HepG2 (cell line): ENCODE data around the gene TARM1. TPM values are rescaled to one million over a fixed set of nuclear protein-coding genes. Genes with fewer than 3 reads are reported as not detected.
A peak's percentile ranks its signal among the peaks of the same experiment; 100 is the strongest.

Source experiments
- ATAC-seq: fragments of 200-7000 bp; cut with Tn5 transposase; 3 replicates; pipeline ENCODE4 v1.9.1; 2020; ENCODE audit warnings: mild to moderate bottlenecking, moderate library complexity
- BruUV-seq: library from RNA; stranded (reverse); fragments of 400-500 nt; replicated peaks from 2 replicates; lab custom pipeline; 2021; lab: Mats Ljungman, UMichigan
- CTCF ChIA-PET: fragments of 300-600 bp; formaldehyde crosslinking; extraction: SDS; loops from one replicate; lab custom pipeline; 2021; ENCODE audit warnings: low total read pairs, inconsistent platforms, low intra/inter-chr PET ratio; lab: Yijun Ruan, JAX
- POLR2A ChIA-PET: fragments of 350-600 bp; sonication (Branson Sonifier 250); formaldehyde crosslinking; loops from one replicate; lab custom pipeline; 2020; ENCODE audit warnings: antibody characterized with exemption, inconsistent platforms; lab: Yijun Ruan, JAX
- DNase-seq: peaks from one replicate; pipeline ENCODE4 v3.0.0-alpha.2; 2015; ENCODE audit warnings: low spot score
- FAIRE-seq: peaks from 3 replicates; lab custom pipeline; 2011; peaks lifted over from hg19 to GRCh38; lab: Jason Lieb, UNC
- H2AFZ ChIP-seq: one replicate; pipeline ENCODE4 v1.6.1; 2011; ENCODE audit warnings: low read length, inconsistent platforms
- H3K27ac ChIP-seq: fragments of 300-600 bp; 3 replicates; pipeline ENCODE4 v1.8.0; 2011; ENCODE audit warnings: mixed run types, mild to moderate bottlenecking, mixed read lengths, low read length, inconsistent platforms; ENCODE audit not compliant: insufficient read depth; ENCODE audit errors: extremely low read length
- H3K27me3 ChIP-seq, 2 experiments: fragments of 200-600 bp in 1 of 2; 2 replicates in 1 of 2; 3 replicates in 1 of 2; pipeline versions ENCODE4 v1.6.0 to v1.8.0; 2011; ENCODE audit warnings: low read length in 2 of 2, mild to moderate bottlenecking in 2 of 2, moderate library complexity in 2 of 2, inconsistent platforms in 1 of 2; ENCODE audit not compliant: insufficient read depth in 2 of 2, control insufficient read depth in 1 of 2
- H3K36me3 ChIP-seq, 2 experiments: fragments of 200-600 bp in 1 of 2; replicated peaks in 1 of 2; 2 replicates in 1 of 2; 3 replicates in 1 of 2; pipeline versions ENCODE4 v1.5.1 to v1.8.0; 2011; ENCODE audit warnings: low read length in 2 of 2, inconsistent platforms in 1 of 2; ENCODE audit not compliant: insufficient read depth in 2 of 2, control insufficient read depth in 1 of 2
- H3K4me1 ChIP-seq: 2 replicates; pipeline ENCODE4 v1.5.1; 2012; ENCODE audit warnings: low read length, inconsistent platforms; ENCODE audit not compliant: insufficient read depth
- H3K4me2 ChIP-seq: 2 replicates; pipeline ENCODE4 v1.6.0; 2011; ENCODE audit warnings: low read depth, low read length, inconsistent platforms
- H3K4me3 ChIP-seq, 3 experiments: fragments of 200-600 bp in 1 of 3; sonication (generic), shearing (Covaris generic) in 1 of 3; replicated peaks in 1 of 3; 2 replicates each; pipeline ENCODE4 v1.5.1; 2011 to 2016; ENCODE audit warnings: low read length in 3 of 3, inconsistent platforms in 2 of 3, low read depth in 2 of 3, mild to moderate bottlenecking in 2 of 3, control low read depth in 1 of 3, mixed read lengths in 1 of 3; ENCODE audit not compliant: insufficient read depth in 1 of 3
- H3K79me2 ChIP-seq: one replicate; pipeline ENCODE4 v1.6.1; 2011; ENCODE audit warnings: low read length, inconsistent platforms; ENCODE audit not compliant: insufficient read depth
- H3K9ac ChIP-seq: 2 replicates; pipeline ENCODE4 v1.6.0; 2011; ENCODE audit warnings: mild to moderate bottlenecking, low read depth, low read length, inconsistent platforms; ENCODE audit not compliant: insufficient read depth
- H3K9me3 ChIP-seq: 2 replicates; pipeline ENCODE4 v1.5.1; 2012; ENCODE audit warnings: mild to moderate bottlenecking, low read length
- H4K20me1 ChIP-seq: 2 replicates; pipeline ENCODE4 v1.6.0; 2011; ENCODE audit warnings: inconsistent platforms, mild to moderate bottlenecking, low read length, moderate library complexity; ENCODE audit not compliant: insufficient read depth
- AGO2 ChIP-seq: fragments of 200-400 bp; formaldehyde crosslinking; optimal IDR thresholded peaks from 2 replicates; pipeline ENCODE3; 2017; ENCODE audit warnings: mild to moderate bottlenecking, low read depth, low read length, moderate library complexity
- KAT2B ChIP-seq: fragments of 150-350 bp; IDR thresholded peaks from 2 replicates; pipeline ENCODE4 v1.6.1; 2014; ENCODE audit warnings: low read depth, low read length, borderline replicate concordance
- MED8 ChIP-seq: sonication (generic); formaldehyde crosslinking; IDR thresholded peaks from 2 replicates; pipeline ENCODE4 v1.8.1; 2023; ENCODE audit warnings: mild to moderate bottlenecking, missing genetic modification reagents; ENCODE audit not compliant: insufficient replicate concordance
- MEIS2 ChIP-seq: sonication (generic); formaldehyde crosslinking; IDR thresholded peaks from 2 replicates; pipeline ENCODE4 v1.9.0; 2021; ENCODE audit warnings: mild to moderate bottlenecking, missing genetic modification reagents
- NR3C1 ChIP-seq: sonication (generic); formaldehyde crosslinking; IDR thresholded peaks from 2 replicates; pipeline ENCODE4 v1.4.0; 2020; ENCODE audit warnings: missing genetic modification reagents
- RBFOX2 ChIP-seq: fragments of 200-400 bp; formaldehyde crosslinking; IDR thresholded peaks from 2 replicates; pipeline ENCODE4 v1.6.1; 2017; ENCODE audit warnings: low read depth, mild to moderate bottlenecking, low read length
- RXRB ChIP-seq: IDR thresholded peaks from 2 replicates; pipeline ENCODE4 v1.6.1; 2016; ENCODE audit warnings: borderline replicate concordance, missing genetic modification reagents, missing compliant biosample characterization
- SP2 ChIP-seq: sonication (generic); formaldehyde crosslinking; IDR thresholded peaks from 2 replicates; pipeline ENCODE4 v1.5.1; 2020; ENCODE audit warnings: mild to moderate bottlenecking, missing genetic modification reagents
- ZNF782 ChIP-seq: sonication (generic); formaldehyde crosslinking; IDR thresholded peaks from 2 replicates; pipeline ENCODE4 v1.4.0; 2020; ENCODE audit warnings: missing genetic modification reagents, mild to moderate bottlenecking, borderline replicate concordance
- WGBS: methylation state at CpG from one replicate; pipeline ENCODE4 v1.1.6; 2017; ENCODE audit warnings: low lambda C conversion rate; 5-methylcytosine and 5-hydroxymethylcytosine counted together
- in situ Hi-C: cut with HindIII; loops from 2 replicates; pipeline ENCODE4 v1.10.0; 2017; ENCODE audit warnings: low pct_unique_long_range_greater_than_20kb; ENCODE audit not compliant: extremely low pct_ligation_motif_present
- intact Hi-C: fragments of 100-400 bp; cut with micrococcal nuclease; formaldehyde crosslinking; loops from one replicate; pipeline ENCODE4 v1.10.0; 2022; ENCODE audit not compliant: unreplicated experiment
- polyA plus RNA-seq, 8 experiments: library from polyadenylated mRNA; depleted of rRNA in 3 of 8; stranded (reverse) in 7 of 8; unstranded in 1 of 8; fragments of >200 nt; fragmentation: Illumina TruSeq in 4 of 8; extraction: Trizol in 4 of 8; gene quantifications; 2 replicates each; pipeline versions ENCODE4 v1.2.1 to v1.2.3, GENCODE V29; 2011 to 2016; ENCODE audit warnings: low read depth in 4 of 8, missing spikeins in 1 of 8, mixed read lengths in 1 of 8; ENCODE audit not compliant: insufficient read depth in 1 of 8
- total RNA-seq, 5 experiments: library from RNA; depleted of rRNA; stranded (reverse); fragments of >200 nt; fragmentation: Illumina TruSeq; extraction: Trizol; gene quantifications; 2 replicates each; pipeline ENCODE4 v1.2.3, GENCODE V29; 2016; ENCODE audit warnings: low read depth in 1 of 5
- TF ChIP-seq, protein P1 (sequence below): sonication (generic); formaldehyde crosslinking; IDR thresholded peaks from 2 replicates; pipeline ENCODE4 v1.5.0; 2020; ENCODE audit warnings: mild to moderate bottlenecking, missing genetic modification reagents
- TF ChIP-seq, protein P2 (sequence below): sonication (generic); formaldehyde crosslinking; IDR thresholded peaks from 2 replicates; pipeline ENCODE4 v1.8.1; 2023; ENCODE audit warnings: mild to moderate bottlenecking, moderate library complexity, missing genetic modification reagents
- TF ChIP-seq, protein P3 (sequence below): sonication (generic); formaldehyde crosslinking; IDR thresholded peaks from 2 replicates; pipeline ENCODE4 v1.8.1; 2023; ENCODE audit warnings: missing genetic modification reagents, mild to moderate bottlenecking, borderline replicate concordance
- TF ChIP-seq, protein P4 (sequence below): sonication (generic); formaldehyde crosslinking; IDR thresholded peaks from 2 replicates; pipeline ENCODE4 v1.8.0; 2022; ENCODE audit warnings: mild to moderate bottlenecking, missing genetic modification reagents, moderate library complexity

Gene TARM1
- total and polyA plus RNA-seq, 2 of the 13 experiments (the other 11 are each of a cell fraction or from before 2014, with no cell fraction given) = not detected

DNA sequence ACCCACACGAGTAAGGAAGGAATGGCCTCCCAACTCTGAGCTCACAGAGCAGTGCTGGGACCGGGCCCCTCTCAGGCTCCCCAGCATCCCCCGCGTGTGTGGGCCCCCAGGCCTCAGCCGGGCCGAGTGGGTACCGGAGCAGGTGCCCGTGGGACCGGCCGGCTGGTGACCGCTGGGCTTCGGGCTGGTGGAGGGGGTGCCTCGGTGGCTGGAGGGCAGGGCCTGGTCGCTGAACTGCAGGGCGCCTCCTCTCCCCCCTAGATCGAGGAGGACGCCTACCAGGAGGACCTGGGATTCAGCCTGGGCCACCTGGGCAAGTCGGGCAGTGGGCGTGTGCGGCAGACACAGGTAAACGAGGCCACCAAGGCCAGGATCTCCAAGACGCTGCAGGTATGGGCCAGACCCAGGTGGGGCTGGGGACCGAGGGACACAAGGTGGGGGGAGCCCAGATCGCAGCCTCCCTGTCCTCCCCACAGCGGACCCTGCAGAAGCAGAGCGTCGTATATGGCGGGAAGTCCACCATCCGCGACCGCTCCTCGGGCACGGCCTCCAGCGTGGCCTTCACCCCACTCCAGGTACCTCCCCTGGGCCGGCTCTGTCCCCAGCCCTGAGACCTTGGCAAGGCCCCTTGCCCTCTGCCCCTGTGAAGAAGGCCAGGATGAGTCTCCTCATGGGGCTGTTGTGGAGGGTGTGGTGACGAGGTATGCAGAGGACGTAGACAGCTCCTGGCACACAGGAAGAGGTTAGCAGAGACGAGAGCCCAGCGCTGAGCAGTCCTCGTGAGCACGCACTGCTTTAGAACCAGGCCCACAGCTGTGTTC is 47.8 kb upstream of the TARM1 start:
- H3K79me2 ChIP-seq = no peaks in the 10 kb centered on the region
- no TSS peak for BruUV-seq
- no peaks in the 10 kb centered on the region for H4K20me1 ChIP-seq
- no peak overlapping the region for H3K4me2 ChIP-seq
- H3K4me1 ChIP-seq = no peaks in the 10 kb centered on the region
- peaks cover 12 to 46% of the 10 kb centered on the region in 2 experiments; a peak in 4 of 5 replicates for H3K36me3 ChIP-seq
- ChIA-PET CTCF (no interaction called here), POLR2A (no interaction called here)
- WGBS = 96% methylated on average over 25 of the region's 41 CpGs
- in situ Hi-C loops = no loop called here
- peaks cover 5% of the 10 kb centered on the region for H3K9me3 ChIP-seq
- ATAC-seq (no peak), DNase-seq (no peak), FAIRE-seq (no peak)
- intact Hi-C loops = no loop called here
- no peak overlapping the region for H2AFZ ChIP-seq
- peak; percentile 32; the same call in 1 of the 2 replicates for TF ChIP-seq RBFOX2
- TF ChIP-seq AGO2 = peak; percentile 9
- no peak for TF ChIP-seq RXRB
- TF ChIP-seq, protein P1, sequence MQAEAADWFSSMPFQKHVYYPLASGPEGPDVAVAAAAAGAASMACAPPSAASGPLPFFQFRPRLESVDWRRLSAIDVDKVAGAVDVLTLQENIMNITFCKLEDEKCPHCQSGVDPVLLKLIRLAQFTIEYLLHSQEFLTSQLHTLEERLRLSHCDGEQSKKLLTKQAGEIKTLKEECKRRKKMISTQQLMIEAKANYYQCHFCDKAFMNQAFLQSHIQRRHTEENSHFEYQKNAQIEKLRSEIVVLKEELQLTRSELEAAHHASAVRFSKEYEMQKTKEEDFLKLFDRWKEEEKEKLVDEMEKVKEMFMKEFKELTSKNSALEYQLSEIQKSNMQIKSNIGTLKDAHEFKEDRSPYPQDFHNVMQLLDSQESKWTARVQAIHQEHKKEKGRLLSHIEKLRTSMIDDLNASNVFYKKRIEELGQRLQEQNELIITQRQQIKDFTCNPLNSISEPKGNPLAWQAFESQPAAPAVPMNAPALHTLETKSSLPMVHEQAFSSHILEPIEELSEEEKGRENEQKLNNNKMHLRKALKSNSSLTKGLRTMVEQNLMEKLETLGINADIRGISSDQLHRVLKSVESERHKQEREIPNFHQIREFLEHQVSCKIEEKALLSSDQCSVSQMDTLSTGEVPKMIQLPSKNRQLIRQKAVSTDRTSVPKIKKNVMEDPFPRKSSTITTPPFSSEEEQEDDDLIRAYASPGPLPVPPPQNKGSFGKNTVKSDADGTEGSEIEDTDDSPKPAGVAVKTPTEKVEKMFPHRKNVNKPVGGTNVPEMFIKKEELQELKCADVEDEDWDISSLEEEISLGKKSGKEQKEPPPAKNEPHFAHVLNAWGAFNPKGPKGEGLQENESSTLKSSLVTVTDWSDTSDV (CRISPR knock-in tag) = no peak
- no peaks in the 10 kb centered on the region for H3K27me3 ChIP-seq
- H3K27ac ChIP-seq = no peak overlapping the region
- H3K4me3 ChIP-seq = no peak overlapping the region
- H3K9ac ChIP-seq = no peak overlapping the region

DNA sequence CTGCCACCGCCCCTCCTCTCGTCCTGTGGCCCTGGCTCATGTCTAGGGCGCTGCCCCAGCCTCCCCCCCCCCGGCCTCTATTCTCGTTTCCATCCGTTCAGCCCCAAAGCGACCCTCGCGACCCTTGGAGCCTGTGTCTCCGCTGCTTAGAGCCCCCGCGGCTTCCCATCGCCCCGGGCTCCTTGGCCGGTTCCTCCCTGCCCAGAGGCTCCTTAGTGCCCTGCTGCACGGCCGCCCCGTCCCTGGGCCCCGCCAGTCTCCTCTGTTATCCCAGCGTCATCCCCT is 47.2 kb upstream of the TARM1 start:
- no TSS peak for BruUV-seq
- H3K36me3 ChIP-seq = peaks cover 15 to 51% of the 10 kb centered on the region in 2 experiments; a peak in 4 of 5 replicates
- no peak for DNase-seq
- H3K79me2 ChIP-seq = no peaks in the 10 kb centered on the region
- no peak overlapping the region for H3K4me3 ChIP-seq
- no peak for ATAC-seq
- no peak overlapping the region for H3K9ac ChIP-seq
- no peak for FAIRE-seq
- peaks cover under 1% of the 10 kb centered on the region; the same call in 1 of the 2 replicates for H3K9me3 ChIP-seq
- CTCF ChIA-PET = no interaction called here
- H3K4me1 ChIP-seq = no peaks in the 10 kb centered on the region
- WGBS = 95% methylated on average over 20 of the region's 20 CpGs
- H3K27me3 ChIP-seq = no peaks in the 10 kb centered on the region
- no peak overlapping the region for H2AFZ ChIP-seq
- POLR2A ChIA-PET = no interaction called here
- no peak overlapping the region for H3K27ac ChIP-seq
- no peak overlapping the region for H3K4me2 ChIP-seq
- intact Hi-C loops = no loop called here
- in situ Hi-C loops = no loop called here
- no peaks in the 10 kb centered on the region for H4K20me1 ChIP-seq
- TF ChIP-seq SP2 = no peak
- TF ChIP-seq, protein P2, sequence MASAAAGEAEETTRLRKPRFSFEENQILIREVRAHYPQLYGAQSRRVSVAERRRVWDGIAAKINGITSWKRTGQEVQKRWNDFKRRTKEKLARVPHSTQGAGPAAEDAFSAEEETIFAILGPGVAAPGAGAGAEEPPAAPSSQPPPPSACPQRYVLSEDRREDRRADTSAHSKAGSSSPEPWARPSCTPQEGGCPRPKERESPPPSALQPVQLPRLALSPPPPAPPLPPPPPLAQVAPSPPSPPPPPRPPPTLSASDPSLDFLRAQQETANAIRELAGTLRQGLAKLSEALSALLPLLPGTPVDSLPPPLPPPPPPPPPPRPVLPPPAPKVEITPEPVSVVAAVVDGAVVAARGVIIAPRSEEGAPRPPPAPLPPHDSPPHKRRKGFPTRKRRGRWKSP = no peak
- TF ChIP-seq ZNF782 (CRISPR knock-in tag) = no peak
- no peak for TF ChIP-seq NR3C1
- no peak for TF ChIP-seq MED8 (CRISPR knock-in tag)
- no peak for TF ChIP-seq KAT2B
- TF ChIP-seq, protein P3, sequence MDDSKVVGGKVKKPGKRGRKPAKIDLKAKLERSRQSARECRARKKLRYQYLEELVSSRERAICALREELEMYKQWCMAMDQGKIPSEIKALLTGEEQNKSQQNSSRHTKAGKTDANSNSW (CRISPR knock-in tag) = no peak
- no peak for TF ChIP-seq MEIS2 (CRISPR knock-in tag)
- TF ChIP-seq, protein P4, sequence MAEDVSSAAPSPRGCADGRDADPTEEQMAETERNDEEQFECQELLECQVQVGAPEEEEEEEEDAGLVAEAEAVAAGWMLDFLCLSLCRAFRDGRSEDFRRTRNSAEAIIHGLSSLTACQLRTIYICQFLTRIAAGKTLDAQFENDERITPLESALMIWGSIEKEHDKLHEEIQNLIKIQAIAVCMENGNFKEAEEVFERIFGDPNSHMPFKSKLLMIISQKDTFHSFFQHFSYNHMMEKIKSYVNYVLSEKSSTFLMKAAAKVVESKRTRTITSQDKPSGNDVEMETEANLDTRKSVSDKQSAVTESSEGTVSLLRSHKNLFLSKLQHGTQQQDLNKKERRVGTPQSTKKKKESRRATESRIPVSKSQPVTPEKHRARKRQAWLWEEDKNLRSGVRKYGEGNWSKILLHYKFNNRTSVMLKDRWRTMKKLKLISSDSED (CRISPR knock-in tag) = no peak
